ENCODE measurements around the gene ZNF564. TPM values are rescaled to one million over a fixed set of nuclear protein-coding genes. Genes with fewer than 3 reads are reported as not detected.
A peak's percentile ranks its signal among the peaks of the same experiment; 100 is the strongest.

The ZNF564 gene
- total and polyA plus RNA-seq, 2 of the 13 experiments (the other 11 are each of a cell fraction or from before 2014, with no cell fraction given), result 2.3 to 11.1 TPM

GRCh38 chr19:12484371-12485051 lies 66.8 kb downstream of the ZNF564 start, which contains the start of gene ZNF709 (continued):
- TF ChIP-seq ZNF431 (CRISPR knock-in tag; IDR thresholded peaks at IDR 0.05; ENCODE audit: borderline replicate concordance, low read depth), result no peak
- 0 out of 2 replicates have a peak, but pooled peaks have one; percentile 41 for TF ChIP-seq POGZ (CRISPR knock-in tag; IDR thresholded peaks at IDR 0.05)
- TF ChIP-seq YY1 (IDR thresholded peaks at IDR 0.05; ENCODE audit: insufficient read depth, insufficient replicate concordance, low read depth, low read length), result no peak
- TF ChIP-seq ZNF430 (CRISPR knock-in tag; IDR thresholded peaks at IDR 0.05), result peak; percentile 79; the same call in 1 of the 2 replicates
- TF ChIP-seq, protein P1, sequence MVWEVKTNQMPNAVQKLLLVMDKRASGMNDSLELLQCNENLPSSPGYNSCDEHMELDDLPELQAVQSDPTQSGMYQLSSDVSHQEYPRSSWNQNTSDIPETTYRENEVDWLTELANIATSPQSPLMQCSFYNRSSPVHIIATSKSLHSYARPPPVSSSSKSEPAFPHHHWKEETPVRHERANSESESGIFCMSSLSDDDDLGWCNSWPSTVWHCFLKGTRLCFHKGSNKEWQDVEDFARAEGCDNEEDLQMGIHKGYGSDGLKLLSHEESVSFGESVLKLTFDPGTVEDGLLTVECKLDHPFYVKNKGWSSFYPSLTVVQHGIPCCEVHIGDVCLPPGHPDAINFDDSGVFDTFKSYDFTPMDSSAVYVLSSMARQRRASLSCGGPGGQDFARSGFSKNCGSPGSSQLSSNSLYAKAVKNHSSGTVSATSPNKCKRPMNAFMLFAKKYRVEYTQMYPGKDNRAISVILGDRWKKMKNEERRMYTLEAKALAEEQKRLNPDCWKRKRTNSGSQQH (CRISPR knock-in tag; IDR thresholded peaks at IDR 0.05; ENCODE audit: low read depth), result 0 out of 2 replicates have a peak, but pooled peaks have one; percentile 11
- TF ChIP-seq KLF9 (CRISPR knock-in tag; IDR thresholded peaks at IDR 0.05; ENCODE audit: low read depth), result no peak
- TF ChIP-seq, protein P2, sequence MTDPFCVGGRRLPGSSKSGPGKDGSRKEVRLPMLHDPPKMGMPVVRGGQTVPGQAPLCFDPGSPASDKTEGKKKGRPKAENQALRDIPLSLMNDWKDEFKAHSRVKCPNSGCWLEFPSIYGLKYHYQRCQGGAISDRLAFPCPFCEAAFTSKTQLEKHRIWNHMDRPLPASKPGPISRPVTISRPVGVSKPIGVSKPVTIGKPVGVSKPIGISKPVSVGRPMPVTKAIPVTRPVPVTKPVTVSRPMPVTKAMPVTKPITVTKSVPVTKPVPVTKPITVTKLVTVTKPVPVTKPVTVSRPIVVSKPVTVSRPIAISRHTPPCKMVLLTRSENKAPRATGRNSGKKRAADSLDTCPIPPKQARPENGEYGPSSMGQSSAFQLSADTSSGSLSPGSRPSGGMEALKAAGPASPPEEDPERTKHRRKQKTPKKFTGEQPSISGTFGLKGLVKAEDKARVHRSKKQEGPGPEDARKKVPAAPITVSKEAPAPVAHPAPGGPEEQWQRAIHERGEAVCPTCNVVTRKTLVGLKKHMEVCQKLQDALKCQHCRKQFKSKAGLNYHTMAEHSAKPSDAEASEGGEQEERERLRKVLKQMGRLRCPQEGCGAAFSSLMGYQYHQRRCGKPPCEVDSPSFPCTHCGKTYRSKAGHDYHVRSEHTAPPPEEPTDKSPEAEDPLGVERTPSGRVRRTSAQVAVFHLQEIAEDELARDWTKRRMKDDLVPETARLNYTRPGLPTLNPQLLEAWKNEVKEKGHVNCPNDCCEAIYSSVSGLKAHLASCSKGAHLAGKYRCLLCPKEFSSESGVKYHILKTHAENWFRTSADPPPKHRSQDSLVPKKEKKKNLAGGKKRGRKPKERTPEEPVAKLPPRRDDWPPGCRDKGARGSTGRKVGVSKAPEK (CRISPR knock-in tag; IDR thresholded peaks at IDR 0.05; ENCODE audit: borderline replicate concordance), result 0 out of 2 replicates have a peak, but pooled peaks have one; percentile 15
- peak; percentile 62; the same call in 1 of the 2 replicates for TF ChIP-seq ERF (CRISPR knock-in tag; IDR thresholded peaks at IDR 0.05)
- TF ChIP-seq SNAI1 (CRISPR knock-in tag; IDR thresholded peaks at IDR 0.05; ENCODE audit: borderline replicate concordance), result no peak
- no peak for TF ChIP-seq ZNF337 (CRISPR knock-in tag; IDR thresholded peaks at IDR 0.05; ENCODE audit: borderline replicate concordance, low read depth)
- TF ChIP-seq TEAD3 (CRISPR knock-in tag; optimal IDR thresholded peaks at IDR 0.05; ENCODE audit: borderline replicate concordance), result peak; percentile 67
- TF ChIP-seq ZMAT3 (CRISPR knock-in tag; conservative IDR thresholded peaks at IDR 0.05), result 0 out of 2 replicates have a peak, but pooled peaks have one; percentile 75
- peak; percentile 70; the same call in 1 of the 2 replicates for TF ChIP-seq ZNF891 (CRISPR knock-in tag; IDR thresholded peaks at IDR 0.05)
- TF ChIP-seq ZBTB7A (CRISPR knock-in tag; IDR thresholded peaks at IDR 0.05), result peak; percentile 96
- TF ChIP-seq ZNF614 (CRISPR knock-in tag; IDR thresholded peaks at IDR 0.05; ENCODE audit: borderline replicate concordance), result 0 out of 2 replicates have a peak, but pooled peaks have one; percentile 56
- TF ChIP-seq SMARCE1 (IDR thresholded peaks at IDR 0.05; ENCODE audit: borderline replicate concordance), result no peak
- peak; percentile 32; the same call in 1 of the 2 replicates for TF ChIP-seq ZNF317 (CRISPR knock-in tag; IDR thresholded peaks at IDR 0.05)
- peak; percentile 60; the same call in 1 of the 2 replicates for TF ChIP-seq IRF2 (CRISPR knock-in tag; IDR thresholded peaks at IDR 0.05)
- TF ChIP-seq ZNF205 (CRISPR knock-in tag; IDR thresholded peaks at IDR 0.05), result peak; percentile 44; the same call in 1 of the 2 replicates
- TF ChIP-seq, protein P3, sequence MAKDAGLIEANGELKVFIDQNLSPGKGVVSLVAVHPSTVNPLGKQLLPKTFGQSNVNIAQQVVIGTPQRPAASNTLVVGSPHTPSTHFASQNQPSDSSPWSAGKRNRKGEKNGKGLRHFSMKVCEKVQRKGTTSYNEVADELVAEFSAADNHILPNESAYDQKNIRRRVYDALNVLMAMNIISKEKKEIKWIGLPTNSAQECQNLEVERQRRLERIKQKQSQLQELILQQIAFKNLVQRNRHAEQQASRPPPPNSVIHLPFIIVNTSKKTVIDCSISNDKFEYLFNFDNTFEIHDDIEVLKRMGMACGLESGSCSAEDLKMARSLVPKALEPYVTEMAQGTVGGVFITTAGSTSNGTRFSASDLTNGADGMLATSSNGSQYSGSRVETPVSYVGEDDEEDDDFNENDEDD (CRISPR knock-in tag; IDR thresholded peaks at IDR 0.05; ENCODE audit: borderline replicate concordance), result peak; percentile 51; the same call in 1 of the 2 replicates
- TF ChIP-seq, protein P4, sequence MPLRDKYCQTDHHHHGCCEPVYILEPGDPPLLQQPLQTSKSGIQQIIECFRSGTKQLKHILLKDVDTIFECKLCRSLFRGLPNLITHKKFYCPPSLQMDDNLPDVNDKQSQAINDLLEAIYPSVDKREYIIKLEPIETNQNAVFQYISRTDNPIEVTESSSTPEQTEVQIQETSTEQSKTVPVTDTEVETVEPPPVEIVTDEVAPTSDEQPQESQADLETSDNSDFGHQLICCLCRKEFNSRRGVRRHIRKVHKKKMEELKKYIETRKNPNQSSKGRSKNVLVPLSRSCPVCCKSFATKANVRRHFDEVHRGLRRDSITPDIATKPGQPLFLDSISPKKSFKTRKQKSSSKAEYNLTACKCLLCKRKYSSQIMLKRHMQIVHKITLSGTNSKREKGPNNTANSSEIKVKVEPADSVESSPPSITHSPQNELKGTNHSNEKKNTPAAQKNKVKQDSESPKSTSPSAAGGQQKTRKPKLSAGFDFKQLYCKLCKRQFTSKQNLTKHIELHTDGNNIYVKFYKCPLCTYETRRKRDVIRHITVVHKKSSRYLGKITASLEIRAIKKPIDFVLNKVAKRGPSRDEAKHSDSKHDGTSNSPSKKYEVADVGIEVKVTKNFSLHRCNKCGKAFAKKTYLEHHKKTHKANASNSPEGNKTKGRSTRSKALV (CRISPR knock-in tag; IDR thresholded peaks at IDR 0.05), result 0 out of 2 replicates have a peak, but pooled peaks have one; percentile 50
- 0 out of 2 replicates have a peak, but pooled peaks have one; percentile 12 for TF ChIP-seq FOXK1 (CRISPR knock-in tag; IDR thresholded peaks at IDR 0.05; ENCODE audit: borderline replicate concordance, low read depth)
- peak; percentile 65 for TF ChIP-seq HOXA3 (CRISPR knock-in tag; IDR thresholded peaks at IDR 0.05)
